Heart left ventricle (tissue), 16 donors: ENCODE measurements around the gene AK4. TPM values are rescaled to one million over a fixed set of nuclear protein-coding genes. Genes with fewer than 3 reads are reported as not detected.
A peak's percentile ranks its signal among the peaks of the same experiment; 100 is the strongest.

Source experiments
- ATAC-seq, 4 donors: fragments of 200-7000 bp; cut with Tn5 transposase; one replicate each; pipeline ENCODE4 v1.9.1; 2020 to 2022; ENCODE audit warnings: moderate library complexity in 4 of 4, mild to moderate bottlenecking in 3 of 4, moderate number of reproducible peaks in 1 of 4
- DNase-seq, 5 donors: peaks; one replicate each; pipeline ENCODE4 v3.0.0-alpha.2; 2020
- H3K27ac ChIP-seq, 12 donors: fragments of 200-600 bp; sonication (generic) in 4 of 12; one replicate each; pipeline versions ENCODE4 v1.5.0 to v1.8.0; 2016 to 2022; ENCODE audit warnings: mild to moderate bottlenecking in 2 of 12
- H3K27me3 ChIP-seq, 9 donors: fragments of 200-600 bp; sonication (generic) in 2 of 9; one replicate each; pipeline versions ENCODE4 v1.5.1 to v1.8.0; 2016 to 2022; ENCODE audit warnings: mild to moderate bottlenecking in 3 of 9
- H3K36me3 ChIP-seq, 9 donors: fragments of 200-600 bp; sonication (generic) in 2 of 9; one replicate each; pipeline versions ENCODE4 v1.5.0 to v1.8.0; 2018 to 2022; ENCODE audit warnings: mild to moderate bottlenecking in 2 of 9
- H3K4me1 ChIP-seq, 12 donors: fragments of 200-600 bp; sonication (generic) in 4 of 12; one replicate each; pipeline versions ENCODE4 v1.5.0 to v1.8.0; 2016 to 2022; ENCODE audit warnings: mild to moderate bottlenecking in 3 of 12
- H3K4me3 ChIP-seq, 12 donors: fragments of 200-600 bp; sonication (generic) in 4 of 12; one replicate each; pipeline versions ENCODE4 v1.5.0 to v1.8.0; 2017 to 2022; ENCODE audit warnings: mild to moderate bottlenecking in 9 of 12, moderate library complexity in 4 of 12
- H3K9me3 ChIP-seq, 12 donors: fragments of 200-600 bp; sonication (generic) in 4 of 12; one replicate each; pipeline versions ENCODE4 v1.5.0 to v1.8.0; 2016 to 2022; ENCODE audit warnings: mild to moderate bottlenecking in 1 of 12
- POLR2A ChIP-seq, 2 donors: fragments of 450-650 bp; IDR thresholded peaks; one replicate each; pipeline ENCODE4 v1.6.1; 2017; ENCODE audit warnings: antibody characterized with exemption in 2 of 2, mild to moderate bottlenecking in 2 of 2, moderate library complexity in 2 of 2
- WGBS, 4 donors: extraction: QIAGEN DNeasy Blood & Tissue Kit in 2 of 4; methylation state at CpG; one replicate each; pipeline versions ENCODE4 v1.1.5 to v1.1.7; 2013 to 2018; 5-methylcytosine and 5-hydroxymethylcytosine counted together
- intact Hi-C, 10 donors: fragments of 100-400 bp; cut with DNase I; formaldehyde crosslinking; loops; one replicate each; pipeline versions ENCODE4 v1.11.1 to v1.14.2; 2022
- polyA plus RNA-seq, 2 donors: library from polyadenylated mRNA; stranded (reverse); fragments of 200-250 nt; gene quantifications; one replicate each; pipeline ENCODE4 v1.2.3, GENCODE V29; 2013
- total RNA-seq, 9 donors: library from RNA; depleted of rRNA in 2 of 9; stranded (reverse); fragments of >200 nt in 2 of 9; fragmentation: NEBNext Ultra II Directional in 3 of 9; extraction: Animal tissue kit (Norgen Biotek cat#: 25700) in 3 of 9; gene quantifications; one replicate each; pipeline versions ENCODE4 v1.1.0 to v1.2.4, GENCODE V29; 2016 to 2023
- TF ChIP-seq, protein P1 (sequence below), 12 donors: fragments of 200-600 bp; sonication (generic) in 4 of 12; IDR thresholded peaks; one replicate each; pipeline versions ENCODE4 v1.5.0 to v1.8.0; 2018 to 2022; ENCODE audit warnings: antibody characterized with exemption in 12 of 12, mild to moderate bottlenecking in 5 of 12
- donor health status: ischemic (EF 13 %, LVEDD 7.1; RV severe dilation, severe dysfunction).
- donor health status: healthy with polysubstance abuse.
- donor health status: DM: no; HTN: yes; CAD: no.
- donor health status: DM: no; HTN: no; CAD: no.
- donor health status: ischemic (EF 25% LVEDD 6.9; RV normal size, moderate dysfunction).
- donor health status: ischemic (EF 25% LVEDD 5.7; RV mildly dilated, moderate dysfunction).
- donor health status: healthy.
- donor health status: DM: yes; HTN: yes; CAD: no.
- donor health status: ischemic (EF 35%, LVEDD 5.7; RV mildly dilated, moderate dysfunction).
- donor health status: nonischemic (EF 11% LVEDD 7.7; RV severe dilation, severe dysfunction).
- donor health status: DM: yes; HTN: yes; CAD: no.
- donor health status: PGD.
- donor health status: ischemic (EF 29% LVEDD 5.4; RV normal size, mild dysfunction).
- donor health status: nonischemic (EF 23%, LVEDD 6.1; RV moderate dilation, normal function).

The AK4 gene
- total and polyA plus RNA-seq, 11 donors: 16.0 to 181 (median 122) TPM

GRCh38 chr1:65213271-65214023 lies 65.4 kb downstream of the AK4 start:
- H3K27ac ChIP-seq: no peak overlapping the region
- H3K27me3 ChIP-seq: no peaks in the 10 kb centered on the region
- DNase-seq: no peak
- no peaks in the 10 kb centered on the region for H3K9me3 ChIP-seq
- no peaks in the 10 kb centered on the region for H3K36me3 ChIP-seq
- H3K4me3 ChIP-seq: no peak overlapping the region
- peak in 3 of 4 donors; percentile 13 to 37 (median 20) for ATAC-seq
- H3K4me1 ChIP-seq: peaks cover 0 to 19% (median 11%) of the 10 kb centered on the region in 12 donors
- intact Hi-C loops: loop anchor here in 4 of 10 donors (5.0 to 10.0 kb wide), 5 partner anchors 66 to 474 kb away; partner anchors contain the start of gene AK4 (in 2 of the 4)
- TF ChIP-seq POLR2A (IDR thresholded peaks at IDR 0.05): no peak
- TF ChIP-seq, protein P1, sequence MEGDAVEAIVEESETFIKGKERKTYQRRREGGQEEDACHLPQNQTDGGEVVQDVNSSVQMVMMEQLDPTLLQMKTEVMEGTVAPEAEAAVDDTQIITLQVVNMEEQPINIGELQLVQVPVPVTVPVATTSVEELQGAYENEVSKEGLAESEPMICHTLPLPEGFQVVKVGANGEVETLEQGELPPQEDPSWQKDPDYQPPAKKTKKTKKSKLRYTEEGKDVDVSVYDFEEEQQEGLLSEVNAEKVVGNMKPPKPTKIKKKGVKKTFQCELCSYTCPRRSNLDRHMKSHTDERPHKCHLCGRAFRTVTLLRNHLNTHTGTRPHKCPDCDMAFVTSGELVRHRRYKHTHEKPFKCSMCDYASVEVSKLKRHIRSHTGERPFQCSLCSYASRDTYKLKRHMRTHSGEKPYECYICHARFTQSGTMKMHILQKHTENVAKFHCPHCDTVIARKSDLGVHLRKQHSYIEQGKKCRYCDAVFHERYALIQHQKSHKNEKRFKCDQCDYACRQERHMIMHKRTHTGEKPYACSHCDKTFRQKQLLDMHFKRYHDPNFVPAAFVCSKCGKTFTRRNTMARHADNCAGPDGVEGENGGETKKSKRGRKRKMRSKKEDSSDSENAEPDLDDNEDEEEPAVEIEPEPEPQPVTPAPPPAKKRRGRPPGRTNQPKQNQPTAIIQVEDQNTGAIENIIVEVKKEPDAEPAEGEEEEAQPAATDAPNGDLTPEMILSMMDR (IDR thresholded peaks at IDR 0.05): no peak
- 41 to 56% (median 54%) methylated on average over 5 of the region's 5 CpGs for WGBS, 4 donors

DNA sequence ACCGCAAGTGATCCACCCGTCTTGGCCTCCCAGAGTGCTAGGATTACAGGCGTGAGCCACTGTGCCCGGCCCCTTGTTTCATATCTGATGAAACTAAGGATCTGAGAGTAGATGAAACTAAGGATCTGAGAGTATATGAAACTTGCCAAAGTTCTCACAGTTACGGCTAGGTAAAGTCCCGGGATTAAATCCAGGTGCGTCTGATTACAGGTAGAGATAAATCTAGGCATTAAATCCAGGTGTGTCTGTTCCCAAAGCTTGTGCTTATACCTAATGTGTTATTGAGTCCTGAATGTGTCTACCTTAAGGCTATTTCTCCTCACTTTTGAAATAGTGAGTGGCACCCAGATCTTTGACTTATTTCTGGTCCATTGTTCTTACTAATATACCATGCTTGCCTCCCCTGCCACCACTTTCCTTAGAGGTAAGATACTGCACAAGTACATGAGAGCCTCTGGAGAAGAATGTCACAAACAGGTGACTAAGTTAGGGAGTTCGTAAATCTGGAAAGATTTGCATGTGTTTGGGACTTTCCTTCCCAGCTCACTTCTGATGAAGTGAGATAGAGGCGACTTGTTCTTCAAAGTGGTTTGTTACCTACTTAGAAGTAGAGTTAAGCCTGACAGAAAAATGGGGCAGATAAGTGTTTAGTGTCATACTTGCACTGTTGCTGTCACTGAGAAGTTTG lies 66.5 kb downstream of the AK4 start:
- ATAC-seq (no peak), DNase-seq (no peak)
- intact Hi-C loops: loop anchor here in 4 of 10 donors (1.0 to 10.0 kb wide), 7 partner anchors 67 to 473 kb away; partner anchors contain the start of gene AK4 (in 2 of the 4)

DNA sequence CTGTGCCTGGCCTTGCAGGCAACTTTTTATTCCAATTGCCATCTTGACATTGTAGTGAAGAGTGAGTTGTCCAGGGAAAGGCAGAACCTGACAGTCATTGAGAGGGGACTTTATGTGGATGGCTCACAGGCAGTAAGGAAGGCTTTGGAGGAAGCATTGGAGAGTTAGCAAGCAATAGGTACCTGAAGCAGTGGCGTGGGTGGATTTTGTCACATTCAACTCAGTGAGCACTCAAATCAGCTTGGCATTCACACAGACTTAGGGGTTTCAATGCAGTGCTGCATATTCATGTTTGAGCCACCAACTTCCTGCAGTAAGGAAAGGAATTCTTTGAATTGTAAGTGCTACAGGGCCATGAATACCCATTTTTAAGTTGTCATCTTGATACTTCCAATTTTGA lies 69.0 kb downstream of the AK4 start:
- no peaks in the 10 kb centered on the region for H3K27me3 ChIP-seq
- intact Hi-C loops: loop anchor here in 1 of 10 donors (5.0 to 10.0 kb wide), 2 partner anchors 362 to 465 kb away; no protein-coding TSS in a partner anchor
- no peak for TF ChIP-seq POLR2A (IDR thresholded peaks at IDR 0.05)
- TF ChIP-seq, protein P1 (IDR thresholded peaks at IDR 0.05): no peak
- 78 to 100% (median 91%) methylated on average over 1 of the region's 1 CpG for WGBS, 4 donors
- H3K27ac ChIP-seq: no peak overlapping the region
- ATAC-seq (no peak), DNase-seq (no peak)
- no peak overlapping the region for H3K4me3 ChIP-seq
- no peaks in the 10 kb centered on the region for H3K9me3 ChIP-seq
- H3K4me1 ChIP-seq: peaks cover 0 to 10% (median 0%) of the 10 kb centered on the region in 12 donors
- H3K36me3 ChIP-seq: peaks cover 0 to 21% (median 7%) of the 10 kb centered on the region in 9 donors

More for the DNA sequence above, 66.5 kb downstream of the AK4 start:
- H3K36me3 ChIP-seq: peaks cover 0 to 9% (median 3%) of the 10 kb centered on the region in 9 donors
- H3K4me3 ChIP-seq: no peak overlapping the region
- TF ChIP-seq, protein P1 (IDR thresholded peaks at IDR 0.05): no peak
- no peak for TF ChIP-seq POLR2A (IDR thresholded peaks at IDR 0.05)
- no peaks in the 10 kb centered on the region for H3K27me3 ChIP-seq
- no peak overlapping the region for H3K27ac ChIP-seq
- no peaks in the 10 kb centered on the region for H3K9me3 ChIP-seq
- H3K4me1 ChIP-seq: peaks cover 0 to 10% (median 2%) of the 10 kb centered on the region in 12 donors
- 92 to 96% (median 95%) methylated on average over 9 of the region's 9 CpGs for WGBS, 4 donors
